MG63 (cell line): Measurements from ENCODE around the gene STIM1. TPM values are rescaled to one million over a fixed set of nuclear protein-coding genes. Genes with fewer than 3 reads are reported as not detected.

Source experiments
- DNase-seq: peaks from one replicate; pipeline ENCODE4 v3.0.0-alpha.2; 2020
- H3K27me3 ChIP-seq: fragments of 250-450 bp; sonication (Bioruptor Pico); 2 replicates; pipeline ENCODE4 v1.5.1; 2020; ENCODE audit warnings: mild to moderate bottlenecking, moderate library complexity
- H3K36me3 ChIP-seq: fragments of 250-450 bp; sonication (Bioruptor Pico); 2 replicates; pipeline ENCODE4 v1.5.1; 2020; ENCODE audit warnings: mild to moderate bottlenecking, moderate library complexity
- H3K4me3 ChIP-seq: fragments of 250-450 bp; sonication (Bioruptor Pico); 2 replicates; pipeline ENCODE4 v1.5.1; 2020; ENCODE audit warnings: mild to moderate bottlenecking, moderate library complexity
- H3K9me3 ChIP-seq: fragments of 250-450 bp; sonication (Bioruptor Pico); 2 replicates; pipeline ENCODE4 v1.5.1; 2020; ENCODE audit warnings: mild to moderate bottlenecking, moderate library complexity
- total RNA-seq: library from RNA; depleted of rRNA; stranded (reverse); fragments of >200 nt; shearing (Covaris generic); gene quantifications from 2 replicates; pipeline ENCODE4 v1.2.3, GENCODE V29; 2014; ENCODE audit warnings: low replicate concordance

Gene STIM1
- total RNA-seq, 1 experiment from 2014 or later, result 13.4 TPM

GRCh38 chr11:3825473-3826154 is 29.9 kb upstream of the STIM1 start:
- Histone ChIP-seq H3K27me3 (no peaks in the 10 kb centered on the region), H3K36me3 (peaks cover 9% of the 10 kb centered on the region; the same call in 1 of the 2 replicates), H3K9me3 (no peaks in the 10 kb centered on the region), H3K4me3 (no peak overlapping the region)
- DNase-seq, result no peak

- no peak for DNase-seq
- no peaks in the 10 kb centered on the region for H3K9me3 ChIP-seq
- H3K4me3 ChIP-seq, result no peak overlapping the region
- peaks cover 9% of the 10 kb centered on the region; the same call in 1 of the 2 replicates for H3K36me3 ChIP-seq
- H3K27me3 ChIP-seq, result no peaks in the 10 kb centered on the region
Observed at GRCh38 chr11:3826721-3827120, 28.7 kb upstream of the STIM1 start.

- H3K27me3 ChIP-seq, result no peaks in the 10 kb centered on the region
- no peaks in the 10 kb centered on the region for H3K9me3 ChIP-seq
- DNase-seq, result no peak
- peaks cover 9% of the 10 kb centered on the region; the same call in 1 of the 2 replicates for H3K36me3 ChIP-seq
- no peak overlapping the region for H3K4me3 ChIP-seq
Observed at GRCh38 chr11:3827434-3828186, 27.9 kb upstream of the STIM1 start.

- Histone ChIP-seq H3K4me3 (no peak overlapping the region), H3K9me3 (no peaks in the 10 kb centered on the region), H3K36me3 (peaks cover 12% of the 10 kb centered on the region; the same call in 1 of the 2 replicates), H3K27me3 (no peaks in the 10 kb centered on the region)
- no peak for DNase-seq
Observed at GRCh38 chr11:3830088-3830487, 25.4 kb upstream of the STIM1 start.

- Histone ChIP-seq H3K36me3 (peaks cover 12% of the 10 kb centered on the region; the same call in 1 of the 2 replicates), H3K9me3 (no peaks in the 10 kb centered on the region), H3K4me3 (no peak overlapping the region), H3K27me3 (no peaks in the 10 kb centered on the region)
- no peak for DNase-seq
Observed at GRCh38 chr11:3830730-3831129, 24.7 kb upstream of the STIM1 start.

- Histone ChIP-seq H3K36me3 (peaks cover 12% of the 10 kb centered on the region; the same call in 1 of the 2 replicates), H3K9me3 (no peaks in the 10 kb centered on the region), H3K27me3 (no peaks in the 10 kb centered on the region), H3K4me3 (no peak overlapping the region)
- DNase-seq, result no peak
Observed at GRCh38 chr11:3831378-3832239, 23.9 kb upstream of the STIM1 start.

- no peak for DNase-seq
- H3K27me3 ChIP-seq, result no peaks in the 10 kb centered on the region
- no peaks in the 10 kb centered on the region for H3K9me3 ChIP-seq
- H3K4me3 ChIP-seq, result no peak overlapping the region
- peaks cover 12% of the 10 kb centered on the region; the same call in 1 of the 2 replicates for H3K36me3 ChIP-seq
Observed at GRCh38 chr11:3832816-3833215, 22.6 kb upstream of the STIM1 start.

GRCh38 chr11:3833449-3833848 is 22.0 kb upstream of the STIM1 start:
- peaks cover 12% of the 10 kb centered on the region; the same call in 1 of the 2 replicates for H3K36me3 ChIP-seq
- no peaks in the 10 kb centered on the region for H3K27me3 ChIP-seq
- no peak for DNase-seq
- no peaks in the 10 kb centered on the region for H3K9me3 ChIP-seq
- no peak overlapping the region for H3K4me3 ChIP-seq

- no peaks in the 10 kb centered on the region for H3K27me3 ChIP-seq
- no peak for DNase-seq
- peaks cover 12% of the 10 kb centered on the region; the same call in 1 of the 2 replicates for H3K36me3 ChIP-seq
- no peaks in the 10 kb centered on the region for H3K9me3 ChIP-seq
- no peak overlapping the region for H3K4me3 ChIP-seq
Observed at GRCh38 chr11:3834349-3834663, 21.2 kb upstream of the STIM1 start.

- Histone ChIP-seq H3K36me3 (peaks cover 8% of the 10 kb centered on the region; the same call in 1 of the 2 replicates), H3K27me3 (no peaks in the 10 kb centered on the region), H3K9me3 (no peaks in the 10 kb centered on the region), H3K4me3 (no peak overlapping the region)
- no peak for DNase-seq
Observed at GRCh38 chr11:3834664-3835461, 20.6 kb upstream of the STIM1 start.

- Histone ChIP-seq H3K9me3 (no peaks in the 10 kb centered on the region), H3K4me3 (no peak overlapping the region), H3K27me3 (no peaks in the 10 kb centered on the region), H3K36me3 (peaks cover 3% of the 10 kb centered on the region; the same call in 1 of the 2 replicates)
- DNase-seq, result no peak
Observed at GRCh38 chr11:3835751-3836150, 19.7 kb upstream of the STIM1 start.

GRCh38 chr11:3836903-3837302 is 18.6 kb upstream of the STIM1 start:
- H3K4me3 ChIP-seq, result no peak overlapping the region
- no peaks in the 10 kb centered on the region for H3K9me3 ChIP-seq
- H3K36me3 ChIP-seq, result peaks cover 3% of the 10 kb centered on the region; the same call in 1 of the 2 replicates
- no peaks in the 10 kb centered on the region for H3K27me3 ChIP-seq
- no peak for DNase-seq

GRCh38 chr11:3837793-3838192 is 17.7 kb upstream of the STIM1 start:
- H3K27me3 ChIP-seq, result no peaks in the 10 kb centered on the region
- H3K36me3 ChIP-seq, result peaks cover 3% of the 10 kb centered on the region; the same call in 1 of the 2 replicates
- no peak for DNase-seq
- H3K9me3 ChIP-seq, result no peaks in the 10 kb centered on the region
- H3K4me3 ChIP-seq, result no peak overlapping the region

- DNase-seq, result no peak
- Histone ChIP-seq H3K9me3 (no peaks in the 10 kb centered on the region), H3K36me3 (peaks cover 3% of the 10 kb centered on the region; the same call in 1 of the 2 replicates), H3K4me3 (no peak overlapping the region), H3K27me3 (no peaks in the 10 kb centered on the region)
Observed at GRCh38 chr11:3838504-3838903, 17.0 kb upstream of the STIM1 start.

- no peaks in the 10 kb centered on the region for H3K9me3 ChIP-seq
- H3K36me3 ChIP-seq, result no peaks in the 10 kb centered on the region; the same call in 1 of the 2 replicates
- DNase-seq, result no peak
- peak overlapping the region; percentile 62 for H3K4me3 ChIP-seq
- no peaks in the 10 kb centered on the region for H3K27me3 ChIP-seq
Observed at GRCh38 chr11:3840004-3840869, 15.2 kb upstream of the STIM1 start.
